GM23338 (cell line): ENCODE measurements around the gene IL12RB1. TPM values are rescaled to one million over a fixed set of nuclear protein-coding genes. Genes with fewer than 3 reads are reported as not detected.

Experiments
- ATAC-seq: fragments of 200-7000 bp; cut with Tn5 transposase; 3 replicates; pipeline ENCODE4 v1.9.1; 2020
- DNase-seq: peaks from one replicate; pipeline ENCODE4 v3.0.0-alpha.2; 2015; ENCODE audit warnings: low spot score
- H2AFZ ChIP-seq: fragments of 200-600 bp; sonication (generic); 2 replicates; pipeline ENCODE4 v1.8.0; 2016; ENCODE audit warnings: antibody characterized with exemption, mild to moderate bottlenecking, moderate library complexity
- H3F3A ChIP-seq: fragments of 200-600 bp; sonication (generic); replicated peaks from 2 replicates; pipeline ENCODE4 v1.8.0; 2017; ENCODE audit warnings: antibody characterized with exemption, mixed run types, low read depth
- H3K27ac ChIP-seq: fragments of 200-600 bp; sonication (generic); 2 replicates; pipeline ENCODE4 v1.6.1; 2016; ENCODE audit warnings: low read depth
- H3K27me3 ChIP-seq: fragments of 200-600 bp; sonication (generic); 2 replicates; pipeline ENCODE4 v1.8.0; 2016; ENCODE audit warnings: mild to moderate bottlenecking, mixed run types, moderate library complexity; ENCODE audit not compliant: insufficient read depth
- H3K36me3 ChIP-seq: fragments of 200-600 bp; sonication (generic); 2 replicates; pipeline ENCODE4 v1.8.0; 2016; ENCODE audit warnings: mild to moderate bottlenecking; ENCODE audit not compliant: insufficient read depth
- H3K4me1 ChIP-seq: fragments of 200-600 bp; sonication (generic); 2 replicates; pipeline ENCODE4 v1.8.0; 2016; ENCODE audit warnings: mild to moderate bottlenecking, moderate library complexity; ENCODE audit not compliant: insufficient read depth
- H3K4me2 ChIP-seq: fragments of 200-600 bp; sonication (generic); 2 replicates; pipeline ENCODE4 v1.7.1; 2017; ENCODE audit warnings: mixed run types
- H3K4me3 ChIP-seq: fragments of 200-600 bp; sonication (generic); 2 replicates; pipeline ENCODE4 v1.6.1; 2016; ENCODE audit warnings: mixed run types
- H3K79me2 ChIP-seq: fragments of 200-600 bp; sonication (generic); replicated peaks from 2 replicates; pipeline ENCODE4 v1.8.0; 2017; ENCODE audit warnings: mild to moderate bottlenecking; ENCODE audit not compliant: insufficient read depth
- H3K9me2 ChIP-seq: fragments of 200-600 bp; sonication (generic); 2 replicates; pipeline ENCODE4 v1.8.0; 2017; ENCODE audit not compliant: insufficient read depth
- H4K20me1 ChIP-seq: fragments of 200-600 bp; sonication (generic); replicated peaks from 2 replicates; pipeline ENCODE4 v1.8.0; 2017; ENCODE audit warnings: mild to moderate bottlenecking; ENCODE audit not compliant: insufficient read depth
- H3K27ac Mint-ChIP-seq: 2 replicates; pipeline ENCODE4 v1.8.0; 2020; ENCODE audit warnings: inconsistent platforms, mild to moderate bottlenecking, moderate library complexity, mixed read lengths
- H3K27me3 Mint-ChIP-seq: 3 replicates; pipeline ENCODE4 v1.8.0; 2022; ENCODE audit warnings: low read depth, mild to moderate bottlenecking, moderate library complexity, mixed read lengths, inconsistent platforms; ENCODE audit not compliant: insufficient read depth, poor library complexity
- H3K36me3 Mint-ChIP-seq: 3 replicates; pipeline ENCODE4 v1.8.0; 2021; ENCODE audit warnings: low read depth, mild to moderate bottlenecking, inconsistent platforms, moderate library complexity, mixed read lengths
- H3K4me1 Mint-ChIP-seq: 3 replicates; pipeline ENCODE4 v1.8.0; 2020; ENCODE audit warnings: mild to moderate bottlenecking, inconsistent platforms, mixed read lengths
- H3K4me3 Mint-ChIP-seq: 3 replicates; pipeline ENCODE4 v1.8.0; 2021; ENCODE audit warnings: moderate library complexity, mild to moderate bottlenecking, inconsistent platforms, mixed read lengths
- H3K9me3 Mint-ChIP-seq: 3 replicates; pipeline ENCODE4 v1.8.0; 2020; ENCODE audit warnings: moderate library complexity, mild to moderate bottlenecking, inconsistent platforms, mixed read lengths
- CREB1 ChIP-seq: fragments of 250-450 bp; sonication (Bioruptor Pico); IDR thresholded peaks from 2 replicates; pipeline ENCODE4 v1.5.0; 2020; ENCODE audit warnings: low read depth, mild to moderate bottlenecking, moderate library complexity
- CTCF ChIP-seq, 2 experiments: fragments of 200-600 bp in 1 of 2; sonication (generic) in 1 of 2; conservative IDR thresholded peaks; 2 replicates each; pipeline versions ENCODE4 v1.5.1 to v1.6.1; 2016 to 2017; ENCODE audit warnings: antibody characterized with exemption in 2 of 2, low read depth in 2 of 2, mild to moderate bottlenecking in 2 of 2, moderate library complexity in 1 of 2
- ETS1 ChIP-seq: IDR thresholded peaks from 2 replicates; pipeline ENCODE4 v1.6.1; 2016; ENCODE audit warnings: antibody characterized with exemption
- EZH2 ChIP-seq: fragments of 200-600 bp; sonication (generic); IDR thresholded peaks from one replicate; pipeline ENCODE4 v1.8.0; 2017; ENCODE audit warnings: antibody characterized with exemption, mild to moderate bottlenecking, low read depth; ENCODE audit not compliant: unreplicated experiment
- EZH2phosphoT487 ChIP-seq: fragments of 200-600 bp; sonication (generic); IDR thresholded peaks from one replicate; pipeline ENCODE4 v1.8.1; 2018; ENCODE audit warnings: antibody characterized with exemption; ENCODE audit not compliant: unreplicated experiment
- JUNB ChIP-seq: IDR thresholded peaks from one replicate; pipeline ENCODE4 v1.6.1; 2016; ENCODE audit warnings: antibody characterized with exemption; ENCODE audit not compliant: unreplicated experiment
- NANOG ChIP-seq: IDR thresholded peaks from 2 replicates; pipeline ENCODE4 v1.6.1; 2016; ENCODE audit warnings: antibody characterized with exemption, borderline replicate concordance
- POLR2AphosphoS5 ChIP-seq: IDR thresholded peaks from 2 replicates; pipeline ENCODE4 v1.6.1; 2016; ENCODE audit warnings: antibody characterized with exemption, low read depth
- REST ChIP-seq: IDR thresholded peaks from one replicate; pipeline ENCODE4 v1.6.1; 2018; ENCODE audit warnings: antibody characterized with exemption; ENCODE audit not compliant: unreplicated experiment
- STAT1 ChIP-seq: IDR thresholded peaks from one replicate; pipeline ENCODE4 v1.6.1; 2016; ENCODE audit warnings: antibody characterized with exemption; ENCODE audit not compliant: unreplicated experiment
- ZNF114 ChIP-seq: fragments of 250-450 bp; sonication (Bioruptor Pico); IDR thresholded peaks from 2 replicates; pipeline ENCODE4 v1.5.0; 2020; ENCODE audit warnings: mild to moderate bottlenecking, moderate library complexity
- ZNF331 ChIP-seq: fragments of 250-450 bp; sonication (Bioruptor Pico); IDR thresholded peaks from 2 replicates; pipeline ENCODE4 v1.5.0; 2020; ENCODE audit warnings: low read depth, mild to moderate bottlenecking, moderate library complexity
- ZNF462 ChIP-seq: fragments of 250-450 bp; sonication (Bioruptor Pico); IDR thresholded peaks from 2 replicates; pipeline ENCODE4 v1.5.0; 2020; ENCODE audit warnings: mild to moderate bottlenecking, moderate library complexity
- polyA plus RNA-seq: library from polyadenylated mRNA; unstranded; fragments of >200 nt; fragmentation: Nextera tagmentation; extraction: Ambion mirVana; gene quantifications from 2 replicates; pipeline ENCODE4 v1.2.1, GENCODE V29; 2016
- total RNA-seq: library from RNA; depleted of rRNA; stranded (reverse); fragments of >200 nt; shearing (Covaris generic); gene quantifications from 2 replicates; pipeline ENCODE4 v1.2.3, GENCODE V29; 2014

Gene IL12RB1
- total and polyA plus RNA-seq, 2 experiments from 2014 or later: not detected

GRCh38 chr19:18083929-18084684 is 2.6 kb downstream of the IL12RB1 start:
- Mint-ChIP-seq H3K4me3 (no peak overlapping the region), H3K27me3 (peaks cover 12% of the 10 kb centered on the region)
- no peak overlapping the region for H3K4me2 ChIP-seq

More at GRCh38 chr19:18083929-18084684, 2.6 kb downstream of the IL12RB1 start:
- H3F3A ChIP-seq: no peaks in the 10 kb centered on the region
- Mint-ChIP-seq H3K36me3 (no peaks in the 10 kb centered on the region; the same call in 2 of the 3 replicates), H3K4me1 (no peaks in the 10 kb centered on the region), H3K9me3 (no peaks in the 10 kb centered on the region; the same call in 2 of the 3 replicates), H3K27ac (no peak overlapping the region)
- H4K20me1 ChIP-seq: no peaks in the 10 kb centered on the region; the same call in 1 of the 2 replicates
- ATAC-seq (no peak), DNase-seq (no peak)
- peaks cover 3% of the 10 kb centered on the region; the same call in 1 of the 2 replicates for H3K9me2 ChIP-seq
- no peaks in the 10 kb centered on the region for H3K79me2 ChIP-seq
- no peak overlapping the region for H2AFZ ChIP-seq
- no peak overlapping the region for H3K4me3 ChIP-seq
- no peak for TF ChIP-seq POLR2AphosphoS5
- TF ChIP-seq JUNB: no peak
- TF ChIP-seq EZH2: no peak
- TF ChIP-seq ZNF462 (CRISPR knock-in tag): no peak
- TF ChIP-seq STAT1: no peak
- no peak for TF ChIP-seq ZNF331 (CRISPR knock-in tag)
- TF ChIP-seq ZNF114 (CRISPR knock-in tag): no peak
- no peak for TF ChIP-seq REST
- TF ChIP-seq CTCF (conservative IDR thresholded peaks at IDR 0.05; ENCODE audit: low read depth in 2 of 2): no peak
- no peak for TF ChIP-seq ETS1
- no peak for TF ChIP-seq EZH2phosphoT487
- no peak for TF ChIP-seq CREB1 (CRISPR knock-in tag)
- no peak for TF ChIP-seq NANOG
- no peak overlapping the region for H3K27ac ChIP-seq
- H3K36me3 ChIP-seq: no peaks in the 10 kb centered on the region
- no peaks in the 10 kb centered on the region for H3K27me3 ChIP-seq
- no peaks in the 10 kb centered on the region for H3K4me1 ChIP-seq
